Measurements from ENCODE around the gene EIF3C.
"Not testable (repeated sequence)": the region's sequence is repeated elsewhere in the genome, so short reads cannot be mapped to it uniquely, and the experiment has no call there.

- not testable (repeated sequence) for TF ChIP-seq TCF4 (CRISPR knock-in tag; IDR thresholded peaks at IDR 0.05; ENCODE audit: borderline replicate concordance); CREB5 (CRISPR knock-in tag; IDR thresholded peaks at IDR 0.05; ENCODE audit: low read depth); ZFP3 (CRISPR knock-in tag; IDR thresholded peaks at IDR 0.05); PATZ1 (CRISPR knock-in tag; IDR thresholded peaks at IDR 0.05; ENCODE audit: borderline replicate concordance); ZC3H10 (CRISPR knock-in tag; IDR thresholded peaks at IDR 0.05); ZFP30 (CRISPR knock-in tag; IDR thresholded peaks at IDR 0.05)
Measured at GRCh38 chr16:28699792-28700191, 11.5 kb upstream of the EIF3C start.

Measured in SK-N-SH treated with all-trans-retinoic acid at 6 μM for 48 hours (cell line).